Measurements from ENCODE around the gene NLK.
A peak's percentile ranks its signal among the peaks of the same experiment; 100 is the strongest.
"Not testable (repeated sequence)": the region's sequence is repeated elsewhere in the genome, so short reads cannot be mapped to it uniquely, and the experiment has no call there.

NLK gene

DNA sequence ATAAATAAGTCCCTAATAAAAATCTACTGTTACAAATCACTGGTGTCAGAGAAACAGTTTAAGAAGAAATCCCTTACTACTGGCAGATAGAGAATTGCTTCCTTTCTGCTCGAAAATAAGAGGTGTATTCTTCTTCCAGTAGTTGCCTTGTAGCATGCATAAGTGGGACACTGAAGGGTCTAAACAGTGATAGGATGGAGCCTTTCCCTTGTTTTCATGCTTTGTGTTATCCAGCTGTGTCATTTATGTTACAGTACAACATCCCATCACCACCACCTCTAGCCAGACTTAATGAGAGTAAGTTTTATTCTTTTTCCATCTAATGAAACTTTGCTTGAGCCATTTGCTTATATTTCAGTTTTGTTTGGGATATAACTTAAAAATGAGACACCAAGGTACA lies 54.3 kb downstream of the NLK start:
- no peak overlapping the region for H3K9ac ChIP-seq (ENCODE audit: low read length)

DNA sequence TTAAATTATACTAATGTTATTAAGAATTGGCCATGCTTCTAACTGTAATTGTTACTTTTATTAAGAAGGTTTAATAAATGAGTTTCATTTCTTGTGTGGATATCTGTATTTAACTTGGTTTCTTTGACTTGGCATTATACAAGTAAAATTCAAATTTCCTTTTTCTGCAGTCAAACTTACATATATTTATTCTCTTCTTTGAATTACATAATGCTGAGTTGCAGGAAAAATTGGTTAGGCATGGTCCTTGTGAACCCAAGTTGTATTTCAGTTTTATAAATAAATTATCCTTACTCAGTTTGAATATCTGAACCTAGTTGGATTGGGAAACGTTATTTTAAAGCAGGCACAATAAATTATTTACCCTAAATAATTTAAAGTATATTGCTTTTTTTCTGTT lies 54.8 kb downstream of the NLK start:
- Histone ChIP-seq H3K4me1 (ENCODE audit: control insufficient read depth, insufficient read depth, low read length) (peaks cover 4% of the 10 kb centered on the region), H3K9ac (ENCODE audit: low read length) (no peak overlapping the region)

More for the DNA sequence above, 54.3 kb downstream of the NLK start:
- Histone ChIP-seq H3K9me3 (ENCODE audit: control insufficient read depth, low read length) (no peaks in the 10 kb centered on the region), H3K27me3 (replicated peaks; ENCODE audit: control insufficient read depth, insufficient read depth, low read length) (no peaks in the 10 kb centered on the region), H3K4me1 (ENCODE audit: control insufficient read depth, insufficient read depth, low read length) (peaks cover 4% of the 10 kb centered on the region), H3K36me3 (ENCODE audit: control insufficient read depth, insufficient read depth, low read length, severe bottlenecking) (no peaks in the 10 kb centered on the region), H3K4me3 (ENCODE audit: low read length) (no peak overlapping the region)
- DNase-seq (ENCODE audit: low read depth) = no peak

DNA sequence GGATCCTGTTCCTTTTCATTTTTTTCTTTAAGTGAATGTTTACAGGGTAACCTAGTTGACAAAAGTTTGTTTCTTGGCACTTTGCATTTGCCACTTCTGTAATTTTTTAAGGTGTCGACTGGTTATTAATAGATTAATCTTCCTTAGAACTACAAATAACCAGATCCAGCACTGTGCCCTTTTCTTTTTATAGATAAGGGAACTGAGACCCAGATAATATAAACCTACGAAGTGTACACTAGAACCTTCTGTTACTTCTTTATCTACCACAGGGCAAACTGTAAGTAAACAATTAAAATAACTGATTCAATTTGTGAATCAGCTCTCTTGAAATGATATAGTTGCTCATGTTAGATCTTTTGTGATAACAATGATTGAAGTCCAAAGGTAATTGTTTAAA lies 55.4 kb downstream of the NLK start:
- H3K27me3 ChIP-seq (replicated peaks; ENCODE audit: control insufficient read depth, insufficient read depth, low read length) = no peaks in the 10 kb centered on the region
- H3K4me3 ChIP-seq (ENCODE audit: low read length) = no peak overlapping the region
- no peak overlapping the region for H3K9ac ChIP-seq (ENCODE audit: low read length)
- no peaks in the 10 kb centered on the region for H3K36me3 ChIP-seq (ENCODE audit: control insufficient read depth, insufficient read depth, low read length, severe bottlenecking)
- peaks cover 4% of the 10 kb centered on the region for H3K4me1 ChIP-seq (ENCODE audit: control insufficient read depth, insufficient read depth, low read length)
- no peak for DNase-seq (ENCODE audit: low read depth)
- no peaks in the 10 kb centered on the region for H3K9me3 ChIP-seq (ENCODE audit: control insufficient read depth, low read length)

More for the DNA sequence above, 54.8 kb downstream of the NLK start:
- H3K4me3 ChIP-seq (ENCODE audit: low read length) = no peak overlapping the region
- H3K27me3 ChIP-seq (replicated peaks; ENCODE audit: control insufficient read depth, insufficient read depth, low read length) = no peaks in the 10 kb centered on the region
- no peak for DNase-seq (ENCODE audit: low read depth)
- H3K36me3 ChIP-seq (ENCODE audit: control insufficient read depth, insufficient read depth, low read length, severe bottlenecking) = no peaks in the 10 kb centered on the region
- H3K9me3 ChIP-seq (ENCODE audit: control insufficient read depth, low read length) = no peaks in the 10 kb centered on the region

- not testable (repeated sequence) for H3K27me3 ChIP-seq (replicated peaks; ENCODE audit: control insufficient read depth, insufficient read depth, low read length); H3K4me3 ChIP-seq (ENCODE audit: low read length); H3K36me3 ChIP-seq (ENCODE audit: control insufficient read depth, insufficient read depth, low read length, severe bottlenecking); H3K9me3 ChIP-seq (ENCODE audit: control insufficient read depth, low read length); H3K9ac ChIP-seq (ENCODE audit: low read length); H3K4me1 ChIP-seq (ENCODE audit: control insufficient read depth, insufficient read depth, low read length); DNase-seq (ENCODE audit: low read depth)
Measured at GRCh38 chr17:28098591-28098990, 56.1 kb downstream of the NLK start.

DNA sequence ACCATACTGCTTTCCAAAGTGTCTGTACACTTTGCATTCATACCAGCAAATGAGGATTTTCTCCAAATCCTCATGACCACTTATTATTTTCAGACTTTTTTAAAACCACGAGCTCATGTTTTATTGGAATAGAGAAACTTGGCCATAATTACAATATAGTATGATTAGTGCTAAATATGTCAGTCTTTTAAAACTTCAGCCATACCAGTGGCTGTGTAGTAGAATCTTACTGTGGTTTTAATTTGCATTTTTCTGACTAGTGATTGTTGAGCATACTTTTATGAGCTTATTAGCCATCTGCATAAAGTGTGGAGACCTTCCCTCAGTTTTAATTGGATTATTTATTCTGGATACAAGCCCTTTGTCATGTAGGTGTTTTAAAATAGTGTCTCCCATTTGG lies 57.8 kb downstream of the NLK start:
- DNase-seq (ENCODE audit: low read depth) = no peak
- no peaks in the 10 kb centered on the region for H3K9me3 ChIP-seq (ENCODE audit: control insufficient read depth, low read length)
- H3K9ac ChIP-seq (ENCODE audit: low read length) = no peak overlapping the region
- H3K36me3 ChIP-seq (ENCODE audit: control insufficient read depth, insufficient read depth, low read length, severe bottlenecking) = no peaks in the 10 kb centered on the region
- H3K4me1 ChIP-seq (ENCODE audit: control insufficient read depth, insufficient read depth, low read length) = peaks cover 4% of the 10 kb centered on the region
- no peak overlapping the region for H3K4me3 ChIP-seq (ENCODE audit: low read length)
- H3K27me3 ChIP-seq (replicated peaks; ENCODE audit: control insufficient read depth, insufficient read depth, low read length) = no peaks in the 10 kb centered on the region

- no peaks in the 10 kb centered on the region for H3K9me3 ChIP-seq (ENCODE audit: control insufficient read depth, low read length)
- DNase-seq (ENCODE audit: low read depth) = no peak
- H3K9ac ChIP-seq (ENCODE audit: low read length) = no peak overlapping the region
- H3K36me3 ChIP-seq (ENCODE audit: control insufficient read depth, insufficient read depth, low read length, severe bottlenecking) = no peaks in the 10 kb centered on the region
- H3K4me3 ChIP-seq (ENCODE audit: low read length) = no peak overlapping the region
- no peaks in the 10 kb centered on the region for H3K27me3 ChIP-seq (replicated peaks; ENCODE audit: control insufficient read depth, insufficient read depth, low read length)
- H3K4me1 ChIP-seq (ENCODE audit: control insufficient read depth, insufficient read depth, low read length) = no peaks in the 10 kb centered on the region
Measured at GRCh38 chr17:28100936-28101335, 58.5 kb downstream of the NLK start.

DNA sequence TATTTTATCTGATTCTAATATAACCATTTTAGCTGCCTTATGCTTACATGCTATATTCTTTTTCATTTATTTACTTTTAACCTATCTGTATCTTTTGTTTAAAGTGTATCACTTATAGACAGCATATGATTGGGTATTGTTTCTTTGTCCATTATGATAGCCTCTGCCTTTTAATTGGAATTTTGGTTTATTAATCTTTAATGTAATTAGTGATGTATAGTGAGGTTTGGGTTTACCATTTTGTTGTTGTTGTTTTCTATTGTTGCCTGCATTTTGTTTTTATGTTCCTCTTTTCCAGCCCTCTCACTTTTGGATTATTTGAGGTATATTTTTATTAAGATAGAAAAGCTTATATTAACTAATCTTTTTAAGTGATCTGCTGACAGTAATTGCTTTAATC lies 59.4 kb downstream of the NLK start:
- Histone ChIP-seq H3K4me3 (ENCODE audit: low read length) (no peak overlapping the region), H3K4me1 (ENCODE audit: control insufficient read depth, insufficient read depth, low read length) (no peaks in the 10 kb centered on the region), H3K36me3 (ENCODE audit: control insufficient read depth, insufficient read depth, low read length, severe bottlenecking) (no peaks in the 10 kb centered on the region), H3K9me3 (ENCODE audit: control insufficient read depth, low read length) (no peaks in the 10 kb centered on the region), H3K27me3 (replicated peaks; ENCODE audit: control insufficient read depth, insufficient read depth, low read length) (no peaks in the 10 kb centered on the region), H3K9ac (ENCODE audit: low read length) (no peak overlapping the region)
- DNase-seq (ENCODE audit: low read depth) = no peak

GRCh38 chr17:28105501-28105900 lies 63.0 kb downstream of the NLK start:
- Histone ChIP-seq H3K9me3 (ENCODE audit: control insufficient read depth, low read length) (no peaks in the 10 kb centered on the region), H3K36me3 (ENCODE audit: control insufficient read depth, insufficient read depth, low read length, severe bottlenecking) (no peaks in the 10 kb centered on the region), H3K9ac (ENCODE audit: low read length) (no peak overlapping the region), H3K4me1 (ENCODE audit: control insufficient read depth, insufficient read depth, low read length) (no peaks in the 10 kb centered on the region), H3K4me3 (ENCODE audit: low read length) (no peak overlapping the region), H3K27me3 (replicated peaks; ENCODE audit: control insufficient read depth, insufficient read depth, low read length) (no peaks in the 10 kb centered on the region)
- DNase-seq (ENCODE audit: low read depth) = no peak

GRCh38 chr17:28110184-28110583 lies 67.7 kb downstream of the NLK start:
- Histone ChIP-seq H3K4me3 (ENCODE audit: low read length) (no peak overlapping the region), H3K27me3 (replicated peaks; ENCODE audit: control insufficient read depth, insufficient read depth, low read length) (no peaks in the 10 kb centered on the region)

DNA sequence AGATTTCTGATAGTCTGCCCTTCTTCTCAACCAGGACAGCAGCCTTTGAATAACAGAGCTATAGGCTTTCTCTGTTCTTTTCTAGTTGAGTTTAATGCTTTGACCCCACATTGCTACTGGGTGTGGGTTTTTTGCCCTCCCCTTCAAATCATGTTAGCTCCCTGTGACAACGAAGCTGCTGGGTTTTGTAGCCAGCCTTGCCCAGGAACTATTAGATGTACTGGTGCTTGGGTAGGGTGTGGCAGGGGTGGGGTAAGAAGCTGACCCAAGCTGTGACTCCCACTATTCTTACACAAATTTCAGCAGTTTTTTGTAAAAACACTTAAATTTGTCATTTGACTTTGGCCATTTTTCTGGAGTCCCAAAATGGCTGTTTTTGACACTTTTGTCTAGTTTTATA lies 69.7 kb downstream of the NLK start:
- Histone ChIP-seq H3K9ac (ENCODE audit: low read length) (peak overlapping the region; percentile 44), H3K4me3 (ENCODE audit: low read length) (peak overlapping the region; percentile 52), H3K9me3 (ENCODE audit: control insufficient read depth, low read length) (no peaks in the 10 kb centered on the region), H3K4me1 (ENCODE audit: control insufficient read depth, insufficient read depth, low read length) (peaks cover 22% of the 10 kb centered on the region), H3K36me3 (ENCODE audit: control insufficient read depth, insufficient read depth, low read length, severe bottlenecking) (no peaks in the 10 kb centered on the region), H3K27me3 (replicated peaks; ENCODE audit: control insufficient read depth, insufficient read depth, low read length) (no peaks in the 10 kb centered on the region)
- DNase-seq (ENCODE audit: low read depth) = peak; percentile 15

More at GRCh38 chr17:28110184-28110583, 67.7 kb downstream of the NLK start:
- no peak for DNase-seq (ENCODE audit: low read depth)
- no peaks in the 10 kb centered on the region for H3K9me3 ChIP-seq (ENCODE audit: control insufficient read depth, low read length)
- H3K4me1 ChIP-seq (ENCODE audit: control insufficient read depth, insufficient read depth, low read length) = peaks cover 22% of the 10 kb centered on the region
- H3K36me3 ChIP-seq (ENCODE audit: control insufficient read depth, insufficient read depth, low read length, severe bottlenecking) = no peaks in the 10 kb centered on the region
- no peak overlapping the region for H3K9ac ChIP-seq (ENCODE audit: low read length)

- peak; percentile 51 for DNase-seq (ENCODE audit: low read depth)
- H3K9me3 ChIP-seq (ENCODE audit: control insufficient read depth, low read length) = no peaks in the 10 kb centered on the region
- H3K4me1 ChIP-seq (ENCODE audit: control insufficient read depth, insufficient read depth, low read length) = peaks cover 22% of the 10 kb centered on the region
- H3K36me3 ChIP-seq (ENCODE audit: control insufficient read depth, insufficient read depth, low read length, severe bottlenecking) = no peaks in the 10 kb centered on the region
- H3K27me3 ChIP-seq (replicated peaks; ENCODE audit: control insufficient read depth, insufficient read depth, low read length) = no peaks in the 10 kb centered on the region
- H3K9ac ChIP-seq (ENCODE audit: low read length) = peak overlapping the region; percentile 44
- peak overlapping the region; percentile 52 for H3K4me3 ChIP-seq (ENCODE audit: low read length)
Measured at GRCh38 chr17:28112606-28113005, 70.1 kb downstream of the NLK start.

DNA sequence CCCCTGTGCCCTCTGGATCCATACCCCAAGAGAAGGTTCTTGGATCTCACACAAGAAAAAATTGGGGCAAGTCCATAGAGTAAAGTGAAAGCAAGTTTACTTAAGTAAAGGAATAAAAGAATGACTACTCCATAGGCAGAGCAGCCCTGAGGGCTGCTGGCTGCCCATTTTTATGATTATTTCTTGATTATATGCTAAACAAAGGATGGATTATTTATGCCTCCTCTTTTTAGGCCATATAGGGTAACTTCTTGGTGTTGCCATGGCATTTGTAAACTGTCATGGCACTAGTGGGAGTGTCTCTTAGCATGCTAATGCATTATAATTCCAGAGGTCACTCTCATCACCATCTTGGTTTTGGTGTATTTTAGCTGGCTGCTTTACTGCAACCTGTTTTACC lies 70.8 kb downstream of the NLK start:
- H3K4me1 ChIP-seq (ENCODE audit: control insufficient read depth, insufficient read depth, low read length) = peaks cover 22% of the 10 kb centered on the region
- peak overlapping the region; percentile 52 for H3K4me3 ChIP-seq (ENCODE audit: low read length)
- H3K27me3 ChIP-seq (replicated peaks; ENCODE audit: control insufficient read depth, insufficient read depth, low read length) = no peaks in the 10 kb centered on the region
- no peak for DNase-seq (ENCODE audit: low read depth)
- peak overlapping the region; percentile 43 for H3K9ac ChIP-seq (ENCODE audit: low read length)
- H3K36me3 ChIP-seq (ENCODE audit: control insufficient read depth, insufficient read depth, low read length, severe bottlenecking) = no peaks in the 10 kb centered on the region
- H3K9me3 ChIP-seq (ENCODE audit: control insufficient read depth, low read length) = no peaks in the 10 kb centered on the region
